ENCODE data around the gene MRPS33. TPM values are rescaled to one million over a fixed set of nuclear protein-coding genes. Genes with fewer than 3 reads are reported as not detected.
A peak's percentile ranks its signal among the peaks of the same experiment; 100 is the strongest.

Gene MRPS33
- total and polyA plus RNA-seq, 2 of the 13 experiments (the other 11 are each of a cell fraction or from before 2014, with no cell fraction given): 50.9 to 91.0 TPM

DNA sequence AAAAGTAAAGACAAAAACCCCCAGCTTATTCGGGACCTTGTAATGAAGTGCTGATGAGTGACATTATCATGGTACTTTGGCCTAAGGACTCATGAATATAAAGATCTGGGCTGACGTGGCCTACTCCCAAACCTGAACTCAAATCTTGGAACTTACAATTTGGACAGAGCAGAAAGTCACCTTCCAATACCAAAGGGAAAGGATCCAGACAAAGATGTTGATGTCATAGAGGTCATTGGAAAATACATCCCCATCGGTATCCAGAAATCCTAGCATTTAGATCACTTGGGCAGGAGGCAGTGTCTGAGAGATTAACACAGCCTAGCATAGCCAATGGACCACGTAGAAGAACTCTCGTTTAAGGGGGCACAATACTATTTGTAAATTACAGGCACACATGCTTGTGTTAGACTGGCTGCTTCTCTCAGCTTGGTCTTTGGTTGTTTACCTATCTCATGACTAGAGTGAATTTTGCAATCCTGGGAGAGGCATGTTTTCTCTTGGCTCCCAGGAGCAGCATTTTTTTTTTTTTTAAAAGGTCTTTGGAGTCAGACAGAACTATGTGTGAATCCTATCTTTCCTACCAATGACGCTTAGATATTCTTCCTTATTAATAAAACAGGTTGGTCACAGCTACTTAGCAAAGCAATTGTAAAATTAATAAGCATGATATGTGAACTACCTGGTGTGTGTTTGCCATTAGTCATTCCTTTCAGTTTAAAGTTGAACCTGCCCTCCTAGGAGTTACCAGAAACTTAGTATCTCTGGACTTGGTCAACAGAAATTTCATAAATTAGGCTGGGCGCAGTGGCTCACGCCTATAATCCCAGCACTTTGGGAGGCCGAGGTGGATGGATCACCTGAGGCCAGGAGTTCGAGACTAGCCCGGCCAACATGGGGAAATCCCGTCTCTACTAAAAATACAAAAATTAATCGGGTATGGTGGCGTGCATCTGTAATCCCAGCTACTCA, 27.8 kb upstream of the MRPS33 start (continued):
- TF ChIP-seq CHCHD3 (CRISPR knock-in tag; IDR thresholded peaks at IDR 0.05) (no peak), ZNF142 (CRISPR knock-in tag; IDR thresholded peaks at IDR 0.05) (no peak), ZNF598 (CRISPR knock-in tag; IDR thresholded peaks at IDR 0.05; ENCODE audit: borderline replicate concordance) (no peak), CHD2 (IDR thresholded peaks at IDR 0.05; ENCODE audit: low read depth, low read length) (no peak), ZNF547 (CRISPR knock-in tag; IDR thresholded peaks at IDR 0.05) (no peak), MXI1 (IDR thresholded peaks at IDR 0.05; ENCODE audit: borderline replicate concordance, low read depth, low read length) (0 out of 3 replicates have a peak, but pooled peaks have one; percentile 40), JUND (CRISPR knock-in tag; IDR thresholded peaks at IDR 0.05) (no peak), TBP (CRISPR knock-in tag; IDR thresholded peaks at IDR 0.05) (no peak), MED1 (CRISPR knock-in tag; IDR thresholded peaks at IDR 0.05) (peak; percentile 18; the same call in 1 of the 2 replicates), KLF16 (CRISPR knock-in tag; IDR thresholded peaks at IDR 0.05) (0 out of 4 replicates have a peak, but pooled peaks of 1 of the 2 experiments have one; percentile 24), CREB1 (IDR thresholded peaks at IDR 0.05) (no peak), CREB1 (CRISPR knock-in tag; IDR thresholded peaks at IDR 0.05) (peak; percentile 10; the same call in 1 of the 2 replicates), ZNF570 (CRISPR knock-in tag; IDR thresholded peaks at IDR 0.05; ENCODE audit: borderline replicate concordance) (no peak), PBX3 (CRISPR knock-in tag; IDR thresholded peaks at IDR 0.05; ENCODE audit: borderline replicate concordance) (no peak)

Data from HepG2 (cell line).